Parathyroid adenoma (tissue), 2 donors: Measurements from ENCODE around the gene GOLGA2.

Experiments used
- H2AFZ ChIP-seq: fragments of 300-600 bp; sonication (generic); one replicate; pipeline ENCODE4 v1.7.0; 2017; ENCODE audit warnings: antibody characterized with exemption, mild to moderate bottlenecking
- H3K27ac ChIP-seq: fragments of 300-600 bp; sonication (generic); one replicate; pipeline ENCODE4 v1.7.0; 2017
- H3K27me3 ChIP-seq: fragments of 300-600 bp; sonication (generic); one replicate; pipeline ENCODE4 v1.7.0; 2017; ENCODE audit warnings: low read length; ENCODE audit not compliant: control insufficient read depth, insufficient read depth
- H3K36me3 ChIP-seq: fragments of 300-600 bp; sonication (generic); one replicate; pipeline ENCODE4 v1.7.0; 2017; ENCODE audit warnings: low read length; ENCODE audit not compliant: control insufficient read depth, insufficient read depth
- H3K4me1 ChIP-seq: fragments of 300-600 bp; sonication (generic); one replicate; pipeline ENCODE4 v1.7.0; 2017; ENCODE audit warnings: control low read depth
- H3K4me2 ChIP-seq: fragments of 300-600 bp; sonication (generic); one replicate; pipeline ENCODE4 v1.7.0; 2017; ENCODE audit warnings: low read length
- H3K4me3 ChIP-seq: fragments of 300-600 bp; sonication (generic); one replicate; pipeline ENCODE4 v1.7.0; 2017; ENCODE audit warnings: low read depth, low read length
- H3K79me2 ChIP-seq: fragments of 300-600 bp; sonication (generic); one replicate; pipeline ENCODE4 v1.7.0; 2017; ENCODE audit warnings: control low read depth
- H3K9ac ChIP-seq: fragments of 300-600 bp; sonication (generic); one replicate; pipeline ENCODE4 v1.7.0; 2017; ENCODE audit warnings: mild to moderate bottlenecking
- H3K9me3 ChIP-seq: fragments of 300-600 bp; sonication (generic); one replicate; pipeline ENCODE4 v1.7.0; 2017; ENCODE audit warnings: low read length; ENCODE audit not compliant: control insufficient read depth
- TF ChIP-seq, protein P1 (sequence below): fragments of 300-600 bp; sonication (generic); IDR thresholded peaks from one replicate; pipeline ENCODE4 v1.7.0; 2017; ENCODE audit warnings: antibody characterized with exemption, mild to moderate bottlenecking
- donor health status: primary hyperparathyroidism.

Gene GOLGA2

DNA sequence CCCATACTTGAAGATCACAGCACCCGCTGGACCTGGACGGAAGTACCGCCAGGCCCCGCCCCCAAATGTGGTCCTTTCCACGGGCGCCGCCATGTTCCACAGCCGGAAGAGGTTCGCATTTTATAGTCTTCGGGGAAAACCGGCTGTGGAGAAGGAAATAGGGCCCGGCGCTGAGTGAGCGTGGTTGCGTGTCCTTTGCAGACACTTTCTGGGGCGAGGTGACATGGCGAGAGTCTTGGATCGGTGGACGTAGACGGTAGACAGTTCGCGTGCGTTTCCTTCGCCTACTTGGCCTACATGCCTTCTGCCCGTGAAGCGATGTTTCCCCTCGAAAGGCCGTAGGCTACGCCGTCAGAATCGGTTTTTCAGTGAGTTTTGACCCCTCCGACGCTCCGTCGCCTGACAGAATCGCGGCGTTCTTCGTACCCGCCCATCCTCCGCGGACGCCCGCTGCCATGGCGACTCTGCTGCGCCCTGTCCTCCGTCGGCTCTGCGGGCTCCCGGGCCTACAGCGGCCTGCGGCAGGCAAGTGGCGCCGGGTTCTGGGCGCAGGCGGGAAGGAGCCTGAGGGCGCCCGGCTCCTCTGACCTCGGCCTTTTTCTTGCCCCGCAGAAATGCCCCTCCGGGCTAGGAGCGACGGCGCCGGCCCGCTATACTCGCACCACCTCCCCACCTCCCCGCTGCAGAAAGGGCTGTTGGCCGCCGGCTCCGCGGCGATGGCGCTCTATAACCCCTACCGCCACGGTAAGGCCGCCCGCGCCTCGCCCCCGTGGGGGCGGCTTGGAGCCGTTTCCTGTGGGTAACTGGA, 46.8 kb upstream of the GOLGA2 start, which contains the start of the genes COQ4 and TRUB2:
TSS of gene COQ4 (plus strand) at position 436 of the 808 bp plus-strand sequence. CDS start at position 456, 20 bp downstream.
TSS of gene TRUB2 (minus strand) at position 44 of the 808 bp plus-strand sequence. CDS start at position 5, 39 bp downstream.
- H3K36me3 ChIP-seq = no peaks in the 10 kb centered on the region

DNA sequence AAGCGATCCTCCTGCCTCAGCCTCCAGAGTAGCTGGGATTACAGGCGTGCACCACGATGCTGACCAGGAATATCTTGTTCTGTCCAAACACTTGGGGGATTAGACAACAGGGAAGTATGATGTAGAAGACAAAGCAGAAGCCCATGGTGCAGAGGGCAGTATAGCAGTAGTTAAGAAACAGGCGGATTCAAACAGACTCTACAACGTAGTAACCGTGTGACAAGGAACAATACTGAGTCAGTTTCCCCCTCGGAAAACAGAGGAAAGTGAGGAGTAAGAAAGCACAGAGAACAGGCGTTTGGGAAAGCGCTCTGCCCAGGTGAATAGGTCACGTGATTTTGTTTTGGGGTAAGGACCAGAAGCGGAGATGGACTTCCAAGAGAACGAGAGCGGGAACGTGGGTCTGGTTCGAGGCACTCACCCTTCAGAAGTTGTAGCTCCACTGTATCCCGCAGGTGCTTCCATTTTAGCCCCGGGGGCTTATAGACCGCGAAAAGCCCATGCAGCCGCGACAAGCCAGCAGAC, 46.1 kb upstream of the GOLGA2 start:
- Histone ChIP-seq H3K4me1 (peaks cover 2% of the 10 kb centered on the region), H3K36me3 (no peaks in the 10 kb centered on the region), H3K79me2 (peaks cover 8% of the 10 kb centered on the region), H3K9ac (no peak overlapping the region), H3K27ac (peak overlapping the region; percentile 90), H2AFZ (peak overlapping the region; percentile 57), H3K4me2 (peak overlapping the region; percentile 75), H3K27me3 (no peaks in the 10 kb centered on the region), H3K4me3 (peak overlapping the region; percentile 98), H3K9me3 (no peaks in the 10 kb centered on the region)
- TF ChIP-seq, protein P1, sequence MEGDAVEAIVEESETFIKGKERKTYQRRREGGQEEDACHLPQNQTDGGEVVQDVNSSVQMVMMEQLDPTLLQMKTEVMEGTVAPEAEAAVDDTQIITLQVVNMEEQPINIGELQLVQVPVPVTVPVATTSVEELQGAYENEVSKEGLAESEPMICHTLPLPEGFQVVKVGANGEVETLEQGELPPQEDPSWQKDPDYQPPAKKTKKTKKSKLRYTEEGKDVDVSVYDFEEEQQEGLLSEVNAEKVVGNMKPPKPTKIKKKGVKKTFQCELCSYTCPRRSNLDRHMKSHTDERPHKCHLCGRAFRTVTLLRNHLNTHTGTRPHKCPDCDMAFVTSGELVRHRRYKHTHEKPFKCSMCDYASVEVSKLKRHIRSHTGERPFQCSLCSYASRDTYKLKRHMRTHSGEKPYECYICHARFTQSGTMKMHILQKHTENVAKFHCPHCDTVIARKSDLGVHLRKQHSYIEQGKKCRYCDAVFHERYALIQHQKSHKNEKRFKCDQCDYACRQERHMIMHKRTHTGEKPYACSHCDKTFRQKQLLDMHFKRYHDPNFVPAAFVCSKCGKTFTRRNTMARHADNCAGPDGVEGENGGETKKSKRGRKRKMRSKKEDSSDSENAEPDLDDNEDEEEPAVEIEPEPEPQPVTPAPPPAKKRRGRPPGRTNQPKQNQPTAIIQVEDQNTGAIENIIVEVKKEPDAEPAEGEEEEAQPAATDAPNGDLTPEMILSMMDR = no peak

More for the DNA sequence above, 46.8 kb upstream of the GOLGA2 start, which contains the start of the genes COQ4 and TRUB2:
- peaks cover 2% of the 10 kb centered on the region for H3K4me1 ChIP-seq
- peak within 1 kb of the TSS; percentile 75 for H3K4me2 ChIP-seq
- H3K4me3 ChIP-seq = peak within 1 kb of the TSS; percentile 98
- peak within 1 kb of the TSS; percentile 57 for H2AFZ ChIP-seq
- H3K9me3 ChIP-seq = no peaks in the 10 kb centered on the region
- TF ChIP-seq, protein P1 = no peak
- H3K27ac ChIP-seq = peak within 1 kb of the TSS; percentile 90
- H3K27me3 ChIP-seq = no peaks in the 10 kb centered on the region
- peaks cover 8% of the 10 kb centered on the region for H3K79me2 ChIP-seq
- H3K9ac ChIP-seq = no peak within 1 kb of the TSS

DNA sequence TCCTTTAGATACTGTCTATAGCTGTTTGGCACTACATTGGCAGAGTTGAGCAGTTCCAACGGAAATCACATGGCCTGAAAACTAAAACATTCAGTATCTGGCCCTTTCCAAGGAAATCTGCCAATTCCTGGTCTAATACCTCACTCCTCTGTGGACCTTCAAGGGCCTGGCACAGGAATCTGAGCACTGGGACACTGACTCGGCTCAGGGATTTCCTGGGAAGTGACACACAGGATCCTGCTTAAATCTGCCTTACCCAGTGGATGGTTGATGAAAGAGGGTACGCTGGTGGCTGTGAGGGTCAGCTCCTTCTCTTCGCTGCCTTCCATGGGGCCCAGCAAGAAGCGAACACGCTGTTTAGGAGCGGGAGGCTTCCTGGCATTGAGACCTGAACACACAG, 45.5 kb upstream of the GOLGA2 start:
- H3K9me3 ChIP-seq = no peaks in the 10 kb centered on the region
- no peaks in the 10 kb centered on the region for H3K36me3 ChIP-seq
- TF ChIP-seq, protein P1 = no peak
- H3K79me2 ChIP-seq = peaks cover 8% of the 10 kb centered on the region
- peak overlapping the region; percentile 75 for H3K4me2 ChIP-seq
- H3K4me1 ChIP-seq = peaks cover 2% of the 10 kb centered on the region
- H2AFZ ChIP-seq = no peak overlapping the region
- no peak overlapping the region for H3K27ac ChIP-seq
- H3K9ac ChIP-seq = no peak overlapping the region
- peak overlapping the region; percentile 98 for H3K4me3 ChIP-seq
- H3K27me3 ChIP-seq = no peaks in the 10 kb centered on the region

GRCh38 chr9:128317629-128318028, 41.8 kb upstream of the GOLGA2 start:
- Histone ChIP-seq H3K4me2 (no peak overlapping the region), H3K27me3 (no peaks in the 10 kb centered on the region), H3K36me3 (no peaks in the 10 kb centered on the region), H3K79me2 (no peaks in the 10 kb centered on the region), H3K4me3 (no peak overlapping the region), H3K9me3 (no peaks in the 10 kb centered on the region), H2AFZ (no peak overlapping the region), H3K27ac (no peak overlapping the region), H3K4me1 (peaks cover 2% of the 10 kb centered on the region), H3K9ac (no peak overlapping the region)
- TF ChIP-seq, protein P1 = no peak
